Endothelial cell of umbilical vein (primary cell): Measurements from ENCODE around the gene LTBP1.

Source experiments
- GATA2 ChIP-seq: IDR thresholded peaks from 2 replicates; pipeline ENCODE4 v1.7.0; 2011; ENCODE audit warnings: low read depth, mild to moderate bottlenecking, moderate library complexity, mixed read lengths, low read length; ENCODE audit not compliant: insufficient read length, insufficient read depth
- TF ChIP-seq, protein P1 (sequence below), 2 donors: IDR thresholded peaks; 1 replicate in 1 of 2; 2 replicates in 1 of 2; pipeline ENCODE4 v1.5.1; 2011; ENCODE audit warnings: low read length in 2 of 2, mild to moderate bottlenecking in 2 of 2, moderate library complexity in 2 of 2, control low read depth in 1 of 2, inconsistent platforms in 1 of 2, low read depth in 1 of 2; ENCODE audit not compliant: insufficient read depth in 1 of 2; ENCODE audit errors: extremely low read depth in 1 of 2

DNA sequence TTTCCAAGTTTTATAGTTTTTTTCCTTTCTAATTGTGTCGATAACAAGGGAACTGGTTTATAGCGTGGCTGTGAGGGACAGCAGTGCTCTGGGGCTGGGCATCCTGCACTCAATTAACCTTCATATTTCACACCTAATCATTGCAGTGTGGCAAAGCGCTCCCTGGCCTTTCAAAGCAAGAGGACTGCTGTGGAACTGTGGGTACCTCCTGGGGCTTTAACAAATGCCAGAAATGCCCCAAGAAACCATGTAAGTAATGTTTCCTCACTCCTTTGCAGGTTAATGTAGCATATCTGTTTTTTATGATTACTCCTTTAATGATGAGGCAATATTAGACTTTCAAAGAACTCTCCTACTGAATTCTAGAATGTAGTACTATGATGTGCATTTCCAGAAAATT is 270.7 kb downstream of the LTBP1 start:
- TF ChIP-seq, protein P1, sequence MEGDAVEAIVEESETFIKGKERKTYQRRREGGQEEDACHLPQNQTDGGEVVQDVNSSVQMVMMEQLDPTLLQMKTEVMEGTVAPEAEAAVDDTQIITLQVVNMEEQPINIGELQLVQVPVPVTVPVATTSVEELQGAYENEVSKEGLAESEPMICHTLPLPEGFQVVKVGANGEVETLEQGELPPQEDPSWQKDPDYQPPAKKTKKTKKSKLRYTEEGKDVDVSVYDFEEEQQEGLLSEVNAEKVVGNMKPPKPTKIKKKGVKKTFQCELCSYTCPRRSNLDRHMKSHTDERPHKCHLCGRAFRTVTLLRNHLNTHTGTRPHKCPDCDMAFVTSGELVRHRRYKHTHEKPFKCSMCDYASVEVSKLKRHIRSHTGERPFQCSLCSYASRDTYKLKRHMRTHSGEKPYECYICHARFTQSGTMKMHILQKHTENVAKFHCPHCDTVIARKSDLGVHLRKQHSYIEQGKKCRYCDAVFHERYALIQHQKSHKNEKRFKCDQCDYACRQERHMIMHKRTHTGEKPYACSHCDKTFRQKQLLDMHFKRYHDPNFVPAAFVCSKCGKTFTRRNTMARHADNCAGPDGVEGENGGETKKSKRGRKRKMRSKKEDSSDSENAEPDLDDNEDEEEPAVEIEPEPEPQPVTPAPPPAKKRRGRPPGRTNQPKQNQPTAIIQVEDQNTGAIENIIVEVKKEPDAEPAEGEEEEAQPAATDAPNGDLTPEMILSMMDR (IDR thresholded peaks at IDR 0.05; ENCODE audit: extremely low read depth in 1 of 2, insufficient read depth in 1 of 2, low read depth in 1 of 2, low read length in 2 of 2): no peak
- no peak for TF ChIP-seq GATA2
